Measurements from ENCODE around the gene CANT1. TPM values are rescaled to one million over a fixed set of nuclear protein-coding genes. Genes with fewer than 3 reads are reported as not detected.

The CANT1 gene
- total RNA-seq, 1 donor from 2014 or later: 57.3 TPM

DNA sequence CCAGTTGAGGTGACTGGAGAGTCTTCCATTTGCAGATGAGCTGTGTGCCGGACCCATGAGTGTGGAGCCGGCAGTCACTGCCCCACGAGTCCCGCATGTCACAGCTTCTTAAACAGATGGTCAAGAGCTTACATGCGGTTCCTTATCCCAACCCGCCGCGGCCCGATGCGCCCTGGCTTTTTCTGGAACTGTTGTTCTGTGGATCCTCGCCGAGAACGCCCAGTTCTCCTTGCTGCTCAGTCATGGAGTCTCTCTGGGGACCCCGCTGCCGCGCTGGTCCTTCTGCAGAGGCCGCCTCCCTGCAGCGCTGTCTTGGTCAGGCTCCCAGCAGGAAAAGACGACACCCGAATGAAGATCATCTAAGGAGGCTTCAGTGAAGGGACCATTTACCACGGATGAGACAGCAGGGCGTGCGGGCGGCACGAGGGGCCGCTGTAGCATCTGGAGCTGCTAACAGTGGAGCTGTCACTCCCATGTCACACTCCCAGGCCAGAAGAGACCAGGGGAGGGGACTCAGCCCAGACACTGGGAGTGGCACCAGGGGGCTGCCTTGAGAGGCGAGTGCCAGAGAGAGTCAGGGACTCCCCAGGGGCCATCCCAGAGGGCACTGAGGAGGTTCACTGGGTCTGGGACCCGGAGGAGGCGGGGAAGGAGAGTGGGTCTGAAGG is 19.1 kb downstream of the CANT1 start:
- DNase-seq (ENCODE audit: low spot score): no peak
- H3K4me3 Mint-ChIP-seq: no peak overlapping the region
- H3K27me3 Mint-ChIP-seq (ENCODE audit: insufficient read depth): no peaks in the 10 kb centered on the region
- H3K4me1 Mint-ChIP-seq (ENCODE audit: low read depth): peaks cover 24% of the 10 kb centered on the region
- no peaks in the 10 kb centered on the region for H3K9me3 Mint-ChIP-seq
- no peak overlapping the region for H3K27ac Mint-ChIP-seq
- intact Hi-C loops (cut with micrococcal nuclease): no loop called here
- peaks cover 29% of the 10 kb centered on the region for H3K36me3 Mint-ChIP-seq (ENCODE audit: low read depth)

- no peaks in the 10 kb centered on the region for H3K27me3 Mint-ChIP-seq (ENCODE audit: insufficient read depth)
- no peak overlapping the region for H3K27ac Mint-ChIP-seq
- H3K4me1 Mint-ChIP-seq (ENCODE audit: low read depth): peaks cover 19% of the 10 kb centered on the region
- no peak for DNase-seq (ENCODE audit: low spot score)
- H3K4me3 Mint-ChIP-seq: no peak overlapping the region
- intact Hi-C loops (cut with micrococcal nuclease): no loop called here
- H3K36me3 Mint-ChIP-seq (ENCODE audit: low read depth): peaks cover 23% of the 10 kb centered on the region
- H3K9me3 Mint-ChIP-seq: no peaks in the 10 kb centered on the region
These were observed 21.4 kb downstream of the CANT1 start for GRCh38 chr17:78988152-78988551.

DNA sequence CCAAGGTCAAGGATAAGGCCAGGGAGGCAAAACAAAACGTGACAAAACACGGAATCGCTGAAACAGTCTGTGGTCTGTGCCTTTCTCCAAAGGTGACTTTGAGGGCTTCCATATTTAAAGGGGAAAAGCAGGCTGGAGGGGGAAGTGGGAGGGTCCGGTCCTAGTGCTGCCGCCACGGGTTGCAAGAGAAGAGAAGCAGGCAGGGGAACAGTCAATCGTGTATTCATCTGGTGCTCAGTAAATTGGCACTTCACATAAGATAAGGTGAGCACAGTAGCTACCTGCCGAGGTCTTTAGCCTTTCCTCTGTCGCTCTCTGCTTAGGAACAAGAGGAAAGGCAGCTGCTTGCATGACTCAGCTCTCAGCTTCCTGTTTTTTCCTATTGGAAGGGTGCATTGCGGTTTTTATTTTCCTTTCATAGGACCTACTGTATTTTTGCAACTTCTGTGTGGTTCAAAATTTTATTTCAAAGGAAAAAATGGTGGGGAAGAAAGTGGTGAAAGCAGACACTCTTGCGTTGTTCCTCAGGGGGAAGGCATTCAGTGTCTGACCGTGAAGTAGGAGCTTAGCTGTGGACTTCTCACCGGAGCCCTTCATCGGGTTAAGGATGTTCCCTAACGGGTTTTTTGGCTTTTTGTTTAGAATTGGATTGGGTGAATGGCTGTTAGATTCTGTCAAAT is 22.8 kb downstream of the CANT1 start:
- Mint-ChIP-seq H3K9me3 (no peaks in the 10 kb centered on the region), H3K36me3 (ENCODE audit: low read depth) (peaks cover 15% of the 10 kb centered on the region), H3K4me1 (ENCODE audit: low read depth) (peaks cover 15% of the 10 kb centered on the region), H3K4me3 (peak overlapping the region; percentile 19), H3K27me3 (ENCODE audit: insufficient read depth) (no peaks in the 10 kb centered on the region), H3K27ac (no peak overlapping the region)
- DNase-seq (ENCODE audit: low spot score): no peak
- intact Hi-C loops (cut with micrococcal nuclease): no loop called here

- peak overlapping the region; percentile 46 for H3K4me3 Mint-ChIP-seq
- peaks cover 11% of the 10 kb centered on the region for H3K36me3 Mint-ChIP-seq (ENCODE audit: low read depth)
- no peak overlapping the region for H3K27ac Mint-ChIP-seq
- intact Hi-C loops (cut with micrococcal nuclease): no loop called here
- no peak for DNase-seq (ENCODE audit: low spot score)
- peaks cover 15% of the 10 kb centered on the region for H3K4me1 Mint-ChIP-seq (ENCODE audit: low read depth)
- no peaks in the 10 kb centered on the region for H3K27me3 Mint-ChIP-seq (ENCODE audit: insufficient read depth)
- H3K9me3 Mint-ChIP-seq: no peaks in the 10 kb centered on the region
These were observed 23.4 kb downstream of the CANT1 start for GRCh38 chr17:78986048-78986648.

DNA sequence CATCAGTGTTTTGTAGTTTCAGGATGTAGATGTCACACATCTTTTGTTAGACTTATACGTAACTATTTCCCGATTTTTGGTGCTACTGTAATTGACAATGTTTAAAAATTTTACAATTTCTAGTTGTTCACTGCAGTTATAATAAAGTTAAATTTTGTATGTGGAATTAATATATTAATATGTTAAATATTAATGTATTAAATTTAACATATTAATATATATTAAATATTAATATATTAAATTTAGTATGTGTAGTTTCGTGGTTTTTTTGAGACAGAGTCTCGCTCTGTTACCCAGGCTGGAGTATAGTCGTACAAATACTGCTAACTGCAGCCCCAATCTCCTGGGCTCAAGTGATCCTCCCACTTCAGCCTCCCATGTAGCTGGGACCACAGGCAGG is 24.2 kb downstream of the CANT1 start:
- no peak overlapping the region for H3K27ac Mint-ChIP-seq
- H3K4me3 Mint-ChIP-seq: no peak overlapping the region
- H3K27me3 Mint-ChIP-seq (ENCODE audit: insufficient read depth): no peaks in the 10 kb centered on the region
- intact Hi-C loops (cut with micrococcal nuclease): no loop called here
- DNase-seq (ENCODE audit: low spot score): no peak
- peaks cover 15% of the 10 kb centered on the region for H3K4me1 Mint-ChIP-seq (ENCODE audit: low read depth)
- H3K9me3 Mint-ChIP-seq: no peaks in the 10 kb centered on the region
- H3K36me3 Mint-ChIP-seq (ENCODE audit: low read depth): peaks cover 7% of the 10 kb centered on the region

- Mint-ChIP-seq H3K4me3 (no peak overlapping the region), H3K27ac (no peak overlapping the region), H3K36me3 (ENCODE audit: low read depth) (peaks cover 3% of the 10 kb centered on the region), H3K9me3 (no peaks in the 10 kb centered on the region), H3K27me3 (ENCODE audit: insufficient read depth) (no peaks in the 10 kb centered on the region), H3K4me1 (ENCODE audit: low read depth) (peaks cover 17% of the 10 kb centered on the region)
- intact Hi-C loops (cut with micrococcal nuclease): no loop called here
- no peak for DNase-seq (ENCODE audit: low spot score)
These were observed 28.3 kb downstream of the CANT1 start for GRCh38 chr17:78981010-78981888.

- H3K9me3 Mint-ChIP-seq: no peaks in the 10 kb centered on the region
- H3K27me3 Mint-ChIP-seq (ENCODE audit: insufficient read depth): no peaks in the 10 kb centered on the region
- H3K27ac Mint-ChIP-seq: no peak overlapping the region
- H3K4me3 Mint-ChIP-seq: peak overlapping the region; percentile 80
- intact Hi-C loops (cut with micrococcal nuclease): no loop called here
- peaks cover 3% of the 10 kb centered on the region for H3K36me3 Mint-ChIP-seq (ENCODE audit: low read depth)
- no peak for DNase-seq (ENCODE audit: low spot score)
- peaks cover 10% of the 10 kb centered on the region for H3K4me1 Mint-ChIP-seq (ENCODE audit: low read depth)
These were observed 29.0 kb downstream of the CANT1 start for GRCh38 chr17:78980624-78980972.

DNA sequence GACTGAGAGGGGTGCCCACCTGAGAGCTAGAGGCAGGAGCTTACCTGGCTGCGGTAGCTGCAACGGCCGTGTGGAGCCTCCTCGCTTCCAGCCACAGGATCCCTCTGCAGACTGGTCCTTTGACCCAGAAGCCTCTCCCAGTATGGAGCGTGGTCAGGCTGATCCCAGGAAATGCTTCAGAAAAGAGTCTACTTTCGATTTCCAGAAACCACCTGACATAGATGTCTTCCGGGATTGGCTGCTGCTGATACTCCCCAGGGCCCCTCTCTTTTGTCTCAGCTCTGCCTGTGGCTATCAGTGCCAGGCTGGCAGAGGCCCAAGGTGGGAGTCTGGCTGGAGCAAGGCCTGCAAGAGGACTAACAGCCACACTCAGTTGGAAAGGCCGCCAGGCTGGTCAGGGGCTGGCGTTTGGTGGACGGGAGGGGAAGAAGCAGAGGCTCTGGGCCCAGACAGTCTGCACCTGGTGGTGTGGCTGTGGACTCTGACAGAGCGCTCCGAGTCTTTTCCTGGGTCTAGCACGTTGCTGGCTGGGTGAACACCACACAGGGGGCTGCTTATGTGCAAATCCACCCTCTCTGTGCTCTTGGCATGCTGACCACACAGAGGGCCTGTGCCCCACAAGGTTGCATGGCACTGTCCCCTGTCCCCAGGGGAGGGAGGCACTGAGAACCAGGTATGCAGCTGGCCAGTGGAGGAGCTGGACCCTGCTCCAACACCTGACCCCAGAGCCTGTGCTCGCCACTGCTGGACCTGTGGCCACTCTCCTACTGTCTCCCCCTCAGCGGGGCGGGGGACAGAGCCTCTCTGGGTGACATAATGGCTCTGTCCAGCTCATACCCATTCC is 29.6 kb downstream of the CANT1 start, which contains the start of gene LGALS3BP:
LGALS3BP (minus strand) TSS at position 144 of the 844 bp plus-strand sequence. CDS start 2,732 bp downstream, outside the sequence.
- intact Hi-C loops (cut with micrococcal nuclease): no loop called here
- no peaks in the 10 kb centered on the region for H3K27me3 Mint-ChIP-seq (ENCODE audit: insufficient read depth)
- peak within 1 kb of the TSS; percentile 80 for H3K4me3 Mint-ChIP-seq
- H3K27ac Mint-ChIP-seq: peak within 1 kb of the TSS; percentile 83
- no peaks in the 10 kb centered on the region for H3K9me3 Mint-ChIP-seq
- H3K36me3 Mint-ChIP-seq (ENCODE audit: low read depth): peaks cover 4% of the 10 kb centered on the region
- DNase-seq (ENCODE audit: low spot score): peak; percentile 34
- H3K4me1 Mint-ChIP-seq (ENCODE audit: low read depth): peaks cover 10% of the 10 kb centered on the region

GRCh38 chr17:78977997-78978973 is 31.3 kb downstream of the CANT1 start:
- no peaks in the 10 kb centered on the region for H3K9me3 Mint-ChIP-seq
- peaks cover 10% of the 10 kb centered on the region for H3K4me1 Mint-ChIP-seq (ENCODE audit: low read depth)
- DNase-seq (ENCODE audit: low spot score): no peak
- no peaks in the 10 kb centered on the region for H3K27me3 Mint-ChIP-seq (ENCODE audit: insufficient read depth)
- peaks cover 9% of the 10 kb centered on the region for H3K36me3 Mint-ChIP-seq (ENCODE audit: low read depth)
- peak overlapping the region; percentile 80 for H3K4me3 Mint-ChIP-seq
- intact Hi-C loops (cut with micrococcal nuclease): no loop called here
- no peak overlapping the region for H3K27ac Mint-ChIP-seq

DNA sequence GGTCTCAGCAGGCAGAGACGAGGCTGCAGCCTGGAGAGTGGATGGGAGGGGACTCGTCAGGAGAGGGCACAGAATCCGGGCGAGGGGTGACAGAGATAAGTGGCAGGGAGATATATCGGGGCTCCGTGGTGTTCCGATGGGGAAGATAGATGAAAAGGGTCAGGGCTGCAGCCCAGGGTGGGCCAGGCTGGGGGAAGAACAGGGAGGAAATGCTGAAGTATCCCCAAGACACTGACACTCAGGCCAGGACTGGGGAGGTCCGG is 32.0 kb downstream of the CANT1 start:
- Mint-ChIP-seq H3K9me3 (no peaks in the 10 kb centered on the region), H3K27ac (peak overlapping the region; percentile 65), H3K27me3 (ENCODE audit: insufficient read depth) (no peaks in the 10 kb centered on the region), H3K36me3 (ENCODE audit: low read depth) (peaks cover 9% of the 10 kb centered on the region), H3K4me1 (ENCODE audit: low read depth) (peaks cover 10% of the 10 kb centered on the region), H3K4me3 (peak overlapping the region; percentile 74)
- intact Hi-C loops (cut with micrococcal nuclease): no loop called here
- no peak for DNase-seq (ENCODE audit: low spot score)

DNA sequence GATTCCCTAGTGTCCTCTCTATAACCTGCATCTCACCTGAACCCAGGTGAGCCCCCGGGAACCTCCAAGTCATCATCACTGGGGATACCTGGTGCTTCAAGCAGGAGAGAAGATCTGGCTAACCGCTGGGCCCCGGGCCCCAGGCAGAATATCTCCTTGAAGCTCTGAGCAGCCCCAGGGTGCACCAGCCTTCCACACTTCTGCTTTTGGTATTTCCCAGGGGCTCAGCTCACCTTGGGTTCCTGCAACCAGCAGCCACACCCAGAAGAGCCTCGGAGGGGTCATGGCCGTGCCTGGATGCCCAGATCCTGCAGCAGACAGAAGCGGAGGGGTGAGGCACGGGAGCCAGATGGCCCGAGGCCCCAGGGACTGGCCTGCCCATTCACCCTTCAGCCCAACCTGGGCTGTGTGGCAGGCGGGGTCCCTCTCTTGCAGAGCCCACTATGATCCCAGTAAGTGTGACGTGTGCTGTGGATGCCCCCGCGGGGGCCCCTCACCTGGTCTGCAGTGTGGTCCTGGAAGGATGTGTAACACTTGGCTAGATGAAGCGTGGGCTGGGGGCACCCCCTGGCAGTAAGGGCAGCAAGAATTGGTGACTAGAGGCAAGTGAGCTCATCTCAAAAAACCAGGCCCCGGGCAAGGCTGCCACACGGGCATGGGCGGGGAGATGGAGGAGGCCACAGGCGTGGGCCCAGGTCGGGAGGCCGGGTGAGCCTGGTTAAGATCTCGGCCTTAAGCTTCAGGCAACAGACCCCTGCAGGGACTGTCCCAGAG is 32.5 kb downstream of the CANT1 start:
- no peaks in the 10 kb centered on the region for H3K27me3 Mint-ChIP-seq (ENCODE audit: insufficient read depth)
- peaks cover 10% of the 10 kb centered on the region for H3K4me1 Mint-ChIP-seq (ENCODE audit: low read depth)
- H3K27ac Mint-ChIP-seq: peak overlapping the region; percentile 65
- no peaks in the 10 kb centered on the region for H3K9me3 Mint-ChIP-seq
- DNase-seq (ENCODE audit: low spot score): no peak
- H3K4me3 Mint-ChIP-seq: peak overlapping the region; percentile 74
- intact Hi-C loops (cut with micrococcal nuclease): no loop called here
- peaks cover 13% of the 10 kb centered on the region for H3K36me3 Mint-ChIP-seq (ENCODE audit: low read depth)
